Pancreas (tissue), 10 donors: ENCODE measurements around the gene TOX2. TPM values are rescaled to one million over a fixed set of nuclear protein-coding genes. Genes with fewer than 3 reads are reported as not detected.

ENCODE experiments used
- ATAC-seq, 4 donors: fragments of 200-7000 bp; cut with Tn5 transposase; one replicate each; pipeline versions ENCODE4 v1.8.0 to v1.9.1; 2020; ENCODE audit warnings: mild to moderate bottlenecking in 4 of 4, moderate library complexity in 4 of 4
- DNase-seq, 6 donors: peaks; one replicate each; pipeline ENCODE4 v3.0.0-alpha.2; 2020
- FAIRE-seq: peaks from 2 replicates; lab custom pipeline; 2012; peaks lifted over from hg19 to GRCh38; lab: Jason Lieb, UNC
- H3K27ac ChIP-seq, 4 donors: fragments of 200-600 bp; sonication (generic); 1 replicate in 3 of 4; 2 replicates in 1 of 4; pipeline versions ENCODE4 v1.5.0 to v1.8.0; 2020
- H3K27me3 ChIP-seq, 4 donors: fragments of 200-600 bp; one replicate each; pipeline ENCODE4 v1.8.0; 2021
- H3K36me3 ChIP-seq, 3 donors: fragments of 200-600 bp; sonication (generic) in 1 of 3; one replicate each; pipeline versions ENCODE4 v1.5.0 to v1.8.0; 2020 to 2021
- H3K4me1 ChIP-seq, 3 donors: fragments of 200-600 bp; one replicate each; pipeline ENCODE4 v1.8.0; 2021
- H3K4me3 ChIP-seq, 4 donors: fragments of 200-600 bp; sonication (generic) in 2 of 4; one replicate each; pipeline versions ENCODE4 v1.5.0 to v1.8.0; 2020 to 2021
- H3K9me3 ChIP-seq, 4 donors: fragments of 200-600 bp; one replicate each; pipeline ENCODE4 v1.8.0; 2021
- CTCF ChIP-seq, 4 donors: fragments of 200-600 bp; sonication (generic) in 3 of 4; IDR thresholded peaks; one replicate each; pipeline versions ENCODE4 v1.5.0 to v1.8.0; 2021; ENCODE audit warnings: antibody characterized with exemption in 4 of 4
- WGBS, 2 donors: extraction: QIAGEN DNeasy Blood & Tissue Kit; methylation state at CpG; one replicate each; pipeline ENCODE4 v1.1.7; 2013; 5-methylcytosine and 5-hydroxymethylcytosine counted together
- intact Hi-C, 3 donors: fragments of 100-400 bp; cut with DNase I; formaldehyde crosslinking; loops; one replicate each; pipeline versions ENCODE4 v1.11.1 to v1.14.2; 2022
- polyA plus RNA-seq, 2 donors: library from polyadenylated mRNA; stranded (reverse); fragments of 200-250 nt; gene quantifications; one replicate each; pipeline ENCODE4 v1.2.3, GENCODE V29; 2013
- total RNA-seq, 6 donors: library from RNA; stranded (reverse); fragmentation: NEBNext Ultra II Directional in 4 of 6; extraction: Animal tissue kit (Norgen Biotek cat#: 25700) in 4 of 6; gene quantifications; one replicate each; pipeline versions ENCODE4 v1.2.1 to v1.2.4, GENCODE V29; 2021 to 2023
- donor health status: healthy with polysubstance abuse.
- donor health status: DM: no; HTN: no; CAD: no; lungs with moderate emphysema.
- donor health status: DM: no; HTN: no; CAD: no.
- donor health status: control.
- donor health status: control.
- donor health status: Bipolar disorder and iron deficiency.
- donor health status: DM: yes; HTN: yes; CAD: no.
- donor health status: DM: no; HTN: no; CAD: no.
- donor health status: DM: no; HTN: no; CAD: no.
- donor health status: DM: yes; HTN: yes; CAD: no.

Gene TOX2
- total and polyA plus RNA-seq, 8 donors, result 0.24 to 2.3 (median 0.90) TPM

- H3K9me3 ChIP-seq, result no peaks in the 10 kb centered on the region
- peaks cover 0 to 1% (median 0%) of the 10 kb centered on the region in 4 donors for H3K27me3 ChIP-seq
- TF ChIP-seq CTCF (IDR thresholded peaks at IDR 0.05), result no peak
- ATAC-seq, result no peak
- H3K4me1 ChIP-seq, result no peaks in the 10 kb centered on the region
- no peak for DNase-seq
- no peaks in the 10 kb centered on the region for H3K36me3 ChIP-seq
- FAIRE-seq, result no peak
- WGBS, 2 donors, result 80 to 94% methylated on average over 2 of the region's 2 CpGs
- intact Hi-C loops, result no loop called here
- no peak overlapping the region for H3K4me3 ChIP-seq
- H3K27ac ChIP-seq, result no peak overlapping the region
These were observed 58.0 kb downstream of the TOX2 start for GRCh38 chr20:43972692-43973091.

GRCh38 chr20:43973231-43973630, 58.6 kb downstream of the TOX2 start:
- intact Hi-C loops, result no loop called here
- TF ChIP-seq CTCF (IDR thresholded peaks at IDR 0.05), result no peak
- 69 to 76% methylated on average over 6 of the region's 6 CpGs for WGBS, 2 donors
- Histone ChIP-seq H3K36me3 (no peaks in the 10 kb centered on the region), H3K9me3 (no peaks in the 10 kb centered on the region), H3K4me3 (no peak overlapping the region), H3K4me1 (no peaks in the 10 kb centered on the region), H3K27me3 (peaks cover 0 to 4% (median 0%) of the 10 kb centered on the region in 4 donors), H3K27ac (no peak overlapping the region)
- ATAC-seq (no peak), DNase-seq (no peak), FAIRE-seq (no peak)

- no peaks in the 10 kb centered on the region for H3K36me3 ChIP-seq
- no peaks in the 10 kb centered on the region for H3K9me3 ChIP-seq
- whole genome bisulfite sequencing, 2 donors, result 60 to 73% methylated on average over 8 of the region's 8 CpGs
- H3K4me1 ChIP-seq, result no peaks in the 10 kb centered on the region
- H3K27ac ChIP-seq, result no peak overlapping the region
- no peak for FAIRE-seq
- ATAC-seq, result no peak
- DNase-seq, result no peak
- H3K4me3 ChIP-seq, result no peak overlapping the region
- peaks cover 0 to 4% (median 0%) of the 10 kb centered on the region in 4 donors for H3K27me3 ChIP-seq
- no peak for TF ChIP-seq CTCF (IDR thresholded peaks at IDR 0.05)
- intact Hi-C loops, result no loop called here
These were observed 59.2 kb downstream of the TOX2 start for GRCh38 chr20:43973671-43974450.

- ATAC-seq, result no peak
These were observed 60.0 kb downstream of the TOX2 start for GRCh38 chr20:43974695-43975094.

More at GRCh38 chr20:43974695-43975094, 60.0 kb downstream of the TOX2 start:
- Histone ChIP-seq H3K27me3 (peaks cover 0 to 9% (median 0%) of the 10 kb centered on the region in 4 donors), H3K4me1 (no peaks in the 10 kb centered on the region), H3K36me3 (no peaks in the 10 kb centered on the region), H3K4me3 (no peak overlapping the region), H3K9me3 (no peaks in the 10 kb centered on the region), H3K27ac (no peak overlapping the region)
- 91 to 99% methylated on average over 5 of the region's 5 CpGs for WGBS, 2 donors
- intact Hi-C loops, result no loop called here
- TF ChIP-seq CTCF (IDR thresholded peaks at IDR 0.05), result no peak
- FAIRE-seq (no peak), DNase-seq (no peak)
